Naive thymus-derived CD4-positive, alpha-beta T cell (primary cell): Measurements from ENCODE around the gene SURF1. TPM values are rescaled to one million over a fixed set of nuclear protein-coding genes. Genes with fewer than 3 reads are reported as not detected.

Experiments
- ATAC-seq: fragments of 150-1000 bp; cut with Tn5 transposase; 2 replicates; pipeline ENCODE4 v1.10.0; 2021; ENCODE audit warnings: mild to moderate bottlenecking, moderate library complexity
- CTCF ChIA-PET: fragments of 350-600 bp; sonication (Branson Sonifier 250); formaldehyde crosslinking; loops from one replicate; lab custom pipeline; 2021; ENCODE audit warnings: antibody characterized with exemption; lab: Charles Lee
- POLR2A ChIA-PET: fragments of 350-600 bp; sonication (Branson Sonifier 250); formaldehyde crosslinking; loops from one replicate; lab custom pipeline; 2021; ENCODE audit warnings: antibody characterized with exemption, inconsistent platforms; lab: Charles Lee
- DNase-seq, 9 donors: peaks; one replicate each; pipeline versions ENCODE4 v3.0.0 to v3.0.0-alpha.2; 2020 to 2022; ENCODE audit warnings: mixed read lengths in 1 of 9
- H3K27ac ChIP-seq: one replicate; pipeline ENCODE4 v1.7.0; 2013; ENCODE audit warnings: mild to moderate bottlenecking, low read depth, low read length, moderate library complexity
- H3K27me3 ChIP-seq, 2 donors: one replicate each; pipeline ENCODE4 v1.7.0; 2013; ENCODE audit warnings: low read length in 2 of 2, mild to moderate bottlenecking in 2 of 2, moderate library complexity in 2 of 2; ENCODE audit not compliant: control insufficient read depth in 2 of 2, insufficient read depth in 2 of 2
- H3K36me3 ChIP-seq, 3 experiments: 1 replicate in 2 of 3; 2 replicates in 1 of 3; pipeline ENCODE4 v1.7.0; 2013; ENCODE audit warnings: low read length in 3 of 3, mild to moderate bottlenecking in 3 of 3, moderate library complexity in 1 of 3; ENCODE audit not compliant: insufficient read depth in 3 of 3, control insufficient read depth in 2 of 3
- H3K4me1 ChIP-seq, 2 donors: one replicate each; pipeline ENCODE4 v1.7.0; 2013; ENCODE audit warnings: low read length in 2 of 2, mild to moderate bottlenecking in 2 of 2, moderate library complexity in 1 of 2; ENCODE audit not compliant: control insufficient read depth in 2 of 2, insufficient read depth in 2 of 2
- H3K4me3 ChIP-seq: 2 replicates; pipeline ENCODE4 v1.7.0; 2013; ENCODE audit warnings: mild to moderate bottlenecking, low read length
- H3K9me3 ChIP-seq, 3 experiments: 1 replicate in 2 of 3; 2 replicates in 1 of 3; pipeline ENCODE4 v1.7.0; 2013; ENCODE audit warnings: low read length in 3 of 3; ENCODE audit not compliant: control insufficient read depth in 2 of 3
- H3K27ac Mint-ChIP-seq, 9 donors: one replicate each; pipeline ENCODE4 v1.8.0; 2020 to 2022; ENCODE audit warnings: mixed read lengths in 9 of 9, mild to moderate bottlenecking in 8 of 9, moderate library complexity in 5 of 9, inconsistent platforms in 2 of 9
- H3K27me3 Mint-ChIP-seq, 5 donors: one replicate each; pipeline ENCODE4 v1.8.0; 2021 to 2022; ENCODE audit warnings: mixed read lengths in 5 of 5, mild to moderate bottlenecking in 1 of 5
- H3K36me3 Mint-ChIP-seq, 5 donors: one replicate each; pipeline ENCODE4 v1.8.0; 2020 to 2022; ENCODE audit warnings: mixed read lengths in 5 of 5, mild to moderate bottlenecking in 3 of 5, inconsistent platforms in 1 of 5
- H3K4me1 Mint-ChIP-seq, 7 donors: one replicate each; pipeline ENCODE4 v1.8.0; 2020 to 2022; ENCODE audit warnings: mixed read lengths in 7 of 7, mild to moderate bottlenecking in 3 of 7, inconsistent platforms in 1 of 7
- H3K4me3 Mint-ChIP-seq, 10 donors: one replicate each; pipeline ENCODE4 v1.8.0; 2020 to 2022; ENCODE audit warnings: mild to moderate bottlenecking in 10 of 10, mixed read lengths in 10 of 10, moderate library complexity in 6 of 10, inconsistent platforms in 2 of 10
- H3K9me3 Mint-ChIP-seq, 11 donors: one replicate each; pipeline ENCODE4 v1.8.0; 2020 to 2022; ENCODE audit warnings: mixed read lengths in 11 of 11, mild to moderate bottlenecking in 4 of 11, inconsistent platforms in 1 of 11, moderate library complexity in 1 of 11
- intact Hi-C, 2 donors: fragments of 100-400 bp; cut with micrococcal nuclease; formaldehyde crosslinking; loops; one replicate each; pipeline ENCODE4 v1.15.1; 2023
- polyA plus RNA-seq, 2 donors: library from polyadenylated mRNA; unstranded; fragments of 300-500 nt; fragmentation: Illumina TruSeq; gene quantifications; one replicate each; pipeline ENCODE4 v1.2.3, GENCODE V29; 2021
- total RNA-seq, 6 experiments: library from RNA in 5 of 6; stranded (reverse) in 5 of 6; gene quantifications; 1 replicate in 5 of 6; 2 replicates in 1 of 6; pipeline ENCODE4 v1.2.3 and lab custom pipeline; 2021 to 2026

The SURF1 gene
- total and polyA plus RNA-seq, 7 experiments from 2014 or later: 40.5 to 128 (median 53.3) TPM

DNA sequence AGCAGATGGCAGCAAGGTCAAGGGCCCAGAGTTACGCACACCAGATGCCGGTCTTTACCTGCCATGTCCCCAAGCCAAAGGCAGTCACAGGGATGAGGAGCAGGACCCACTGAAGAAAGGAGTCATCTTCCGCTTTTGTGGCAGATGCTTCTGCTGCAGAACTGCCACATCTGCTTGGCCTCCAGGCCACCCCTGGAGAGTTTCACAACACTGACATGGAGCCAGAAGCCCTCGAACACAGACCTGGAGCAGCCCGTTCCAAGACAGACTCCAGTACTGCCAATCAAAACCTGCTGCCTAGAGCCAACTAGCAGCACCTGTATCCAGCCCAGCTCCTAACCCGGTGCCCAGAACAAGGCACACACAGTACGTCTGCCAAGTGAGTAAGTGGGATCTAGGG, 1.5 kb downstream of the SURF1 start:
- H3K27ac Mint-ChIP-seq: peak overlapping the region in 5 of 9 donors; percentile 19 to 91 (median 88)
- Histone ChIP-seq H3K27me3 (no peaks in the 10 kb centered on the region), H3K9me3 (no peaks in the 10 kb centered on the region), H3K4me1 (peaks cover 12 to 28% of the 10 kb centered on the region in 2 donors), H3K27ac (no peak overlapping the region), H3K4me3 (no peak overlapping the region), H3K36me3 (peaks cover 20 to 76% (median 27%) of the 10 kb centered on the region in 3 experiments)
- ATAC-seq (no peak), DNase-seq (no peak)
- POLR2A ChIA-PET: interaction anchor here (1.0 to 10.5 kb wide), 3 partner anchors 12 to 128 kb away, joined by 4 to 185 read pairs (median 15); partner anchors contain the start of gene SURF4
- H3K4me1 Mint-ChIP-seq: peaks cover 24 to 51% (median 32%) of the 10 kb centered on the region in 7 donors
- CTCF ChIA-PET: no interaction called here
- H3K9me3 Mint-ChIP-seq: no peaks in the 10 kb centered on the region
- H3K4me3 Mint-ChIP-seq: peak overlapping the region; percentile 80 to 94 (median 89)
- H3K27me3 Mint-ChIP-seq: no peaks in the 10 kb centered on the region
- intact Hi-C loops: loop anchor here (5.0 kb wide), 3 partner anchors 167 to 232 kb away; partner anchors contain the start of gene RALGDS (in 1 of the 2)
- peaks cover 0 to 39% (median 24%) of the 10 kb centered on the region in 5 donors for H3K36me3 Mint-ChIP-seq

DNA sequence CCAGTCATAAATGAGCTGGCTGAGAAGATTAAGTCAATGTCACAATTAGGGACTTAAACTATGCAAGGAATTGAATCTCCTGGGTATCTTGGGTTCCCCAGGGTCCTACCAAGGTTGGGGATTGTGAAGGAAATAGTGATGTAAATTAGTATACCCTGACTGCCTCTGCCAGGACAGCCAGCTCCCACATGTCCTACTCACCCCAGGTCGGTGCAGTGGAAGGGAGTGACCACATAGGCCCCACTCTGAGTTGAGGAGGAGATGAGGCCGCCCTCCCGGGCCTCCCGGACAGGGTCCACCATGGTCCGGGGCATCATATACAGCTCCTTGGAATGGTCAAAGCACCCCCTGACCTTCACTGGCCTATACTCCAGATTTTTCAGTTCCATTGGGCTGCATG, 2.7 kb downstream of the SURF1 start:
- peak overlapping the region in 5 of 9 donors; percentile 14 to 61 (median 47) for H3K27ac Mint-ChIP-seq
- H3K36me3 ChIP-seq: peaks cover 20 to 74% (median 31%) of the 10 kb centered on the region in 3 experiments

DNA sequence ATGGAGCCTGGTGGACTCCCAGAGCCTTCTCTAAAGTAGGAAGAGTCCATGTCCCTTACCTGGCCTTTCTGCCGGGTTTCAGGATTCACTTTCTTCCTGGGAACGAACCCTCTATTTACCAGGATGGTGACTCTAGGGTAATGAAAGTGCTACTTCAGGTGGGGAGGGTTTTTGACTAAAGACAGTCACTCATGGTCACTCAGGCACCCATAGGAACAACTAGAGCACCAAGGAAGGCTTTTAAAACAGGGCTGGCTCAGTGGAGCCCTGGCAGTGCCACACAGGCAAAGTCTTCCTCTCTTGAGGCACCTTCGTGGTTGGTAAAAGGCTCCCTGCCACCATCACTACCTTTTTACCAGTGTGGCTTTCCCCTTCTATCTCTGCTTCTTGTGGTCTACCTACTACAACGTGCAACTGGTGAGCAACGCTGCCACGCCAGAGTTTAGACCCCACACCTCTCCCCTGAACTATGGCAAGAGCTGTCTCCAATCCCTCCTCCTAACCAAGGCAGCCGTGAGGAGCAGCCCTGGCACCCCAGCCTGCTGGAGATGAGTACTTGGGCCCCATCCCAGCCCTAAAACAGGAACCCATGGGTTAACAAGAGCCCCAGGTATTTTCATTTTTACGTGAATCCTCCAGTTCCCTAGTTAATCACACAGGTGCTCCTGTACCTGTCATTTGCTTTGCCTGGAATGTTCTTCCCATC, 3.5 kb downstream of the SURF1 start:
- peaks cover 8 to 42% (median 38%) of the 10 kb centered on the region in 5 donors for H3K36me3 Mint-ChIP-seq

More for the DNA sequence above, 2.7 kb downstream of the SURF1 start:
- ATAC-seq (no peak), DNase-seq (no peak)
- Histone ChIP-seq H3K9me3 (no peaks in the 10 kb centered on the region), H3K4me3 (no peak overlapping the region), H3K27me3 (no peaks in the 10 kb centered on the region), H3K4me1 (peaks cover 21 to 35% of the 10 kb centered on the region in 2 donors), H3K27ac (no peak overlapping the region)
- H3K4me1 Mint-ChIP-seq: peaks cover 26 to 56% (median 39%) of the 10 kb centered on the region in 7 donors
- H3K9me3 Mint-ChIP-seq: peaks cover 0 to 2% (median 0%) of the 10 kb centered on the region in 11 donors
- CTCF ChIA-PET: interaction anchor here (3.3 kb wide), 1 partner anchor 17 kb away, joined by 11 read pairs; no protein-coding TSS in a partner anchor
- no peaks in the 10 kb centered on the region for H3K27me3 Mint-ChIP-seq
- POLR2A ChIA-PET: interaction anchor here (0.7 to 10.5 kb wide), 2 partner anchors 16 to 23 kb away, joined by 3 to 185 read pairs; partner anchors contain the start of gene SURF4
- peaks cover 6 to 46% (median 36%) of the 10 kb centered on the region in 5 donors for H3K36me3 Mint-ChIP-seq
- peak overlapping the region in 2 of 10 donors; percentile 36 to 64 for H3K4me3 Mint-ChIP-seq
- intact Hi-C loops: no loop called here

DNA sequence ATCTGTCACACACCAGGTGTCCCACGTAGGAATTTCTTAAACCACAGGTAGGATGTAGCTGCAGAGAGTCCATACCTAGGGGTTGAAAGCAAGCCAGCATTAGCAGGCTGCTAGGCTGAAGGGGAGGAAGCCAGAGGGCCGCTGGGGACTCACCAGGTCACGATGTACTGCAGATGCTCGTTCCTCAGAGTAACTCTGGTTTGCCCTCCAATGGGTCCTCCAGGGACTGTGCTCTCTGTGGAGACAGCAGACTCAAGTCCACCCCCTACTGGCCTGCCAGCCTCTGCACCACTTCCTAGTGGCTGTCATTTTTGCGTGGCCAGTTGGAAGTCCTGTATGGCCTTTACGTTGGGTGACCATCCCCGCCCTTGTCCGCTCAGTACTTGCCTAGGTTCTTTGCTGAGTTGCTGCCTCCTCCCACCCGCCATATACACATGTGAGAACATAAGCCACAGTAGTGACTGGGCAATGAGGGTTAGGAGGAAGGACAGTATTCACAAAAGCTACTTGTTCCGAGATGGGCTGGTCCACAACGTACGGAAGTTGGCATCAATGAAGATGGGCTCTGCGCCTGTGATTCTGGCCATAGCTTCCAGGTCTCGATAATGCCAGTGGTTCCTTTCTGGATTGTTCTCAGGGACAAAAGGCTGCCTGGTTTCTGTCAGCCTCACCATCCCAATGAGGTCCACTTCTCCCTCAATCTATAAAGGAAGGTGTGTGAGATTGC, 4.2 kb downstream of the SURF1 start:
- no peaks in the 10 kb centered on the region for H3K27me3 ChIP-seq
- H3K4me3 ChIP-seq: no peak overlapping the region
- no peak for ATAC-seq
- no peak overlapping the region for H3K4me3 Mint-ChIP-seq
- intact Hi-C loops: no loop called here
- DNase-seq: peak in 4 of 9 donors; percentile 17 to 44 (median 26)
- CTCF ChIA-PET: interaction anchor here (3.3 kb wide), 1 partner anchor 19 kb away, joined by 11 read pairs; no protein-coding TSS in a partner anchor
- peaks cover 20 to 72% (median 31%) of the 10 kb centered on the region in 3 experiments for H3K36me3 ChIP-seq
- H3K27ac Mint-ChIP-seq: peak overlapping the region in 2 of 9 donors; percentile 10 to 52
- H3K4me1 Mint-ChIP-seq: peaks cover 15 to 50% (median 34%) of the 10 kb centered on the region in 7 donors
- H3K27ac ChIP-seq: no peak overlapping the region
- POLR2A ChIA-PET: interaction anchor here (0.7 to 10.5 kb wide), 3 partner anchors 8 to 17 kb away, joined by 3 to 185 read pairs (median 4); partner anchors contain the start of gene SURF4
- H3K9me3 Mint-ChIP-seq: peaks cover 0 to 2% (median 0%) of the 10 kb centered on the region in 11 donors
- peaks cover 9 to 22% of the 10 kb centered on the region in 2 donors for H3K4me1 ChIP-seq
- H3K9me3 ChIP-seq: no peaks in the 10 kb centered on the region
- peaks cover 8 to 42% (median 36%) of the 10 kb centered on the region in 5 donors for H3K36me3 Mint-ChIP-seq
- H3K27me3 Mint-ChIP-seq: peaks cover 0 to 2% (median 0%) of the 10 kb centered on the region in 5 donors

More for the DNA sequence above, 3.5 kb downstream of the SURF1 start:
- Histone ChIP-seq H3K27ac (no peak overlapping the region), H3K9me3 (no peaks in the 10 kb centered on the region), H3K4me1 (peaks cover 17 to 28% of the 10 kb centered on the region in 2 donors), H3K36me3 (peaks cover 20 to 74% (median 31%) of the 10 kb centered on the region in 3 experiments), H3K4me3 (no peak overlapping the region), H3K27me3 (no peaks in the 10 kb centered on the region)
- Mint-ChIP-seq H3K9me3 (peaks cover 0 to 2% (median 0%) of the 10 kb centered on the region in 11 donors), H3K4me3 (peak overlapping the region in 1 of 10 donors; percentile 13), H3K27ac (peak overlapping the region in 6 of 9 donors; percentile 14 to 81 (median 55)), H3K4me1 (peaks cover 20 to 55% (median 38%) of the 10 kb centered on the region in 7 donors), H3K27me3 (peaks cover 0 to 2% (median 0%) of the 10 kb centered on the region in 5 donors)
- ATAC-seq (no peak), DNase-seq (no peak)
- intact Hi-C loops: no loop called here
- CTCF ChIA-PET: interaction anchor here (3.3 kb wide), 1 partner anchor 18 kb away, joined by 11 read pairs; no protein-coding TSS in a partner anchor
- POLR2A ChIA-PET: interaction anchor here (0.7 to 10.5 kb wide), 2 partner anchors 16 to 24 kb away, joined by 3 to 185 read pairs; partner anchors contain the start of gene SURF4

DNA sequence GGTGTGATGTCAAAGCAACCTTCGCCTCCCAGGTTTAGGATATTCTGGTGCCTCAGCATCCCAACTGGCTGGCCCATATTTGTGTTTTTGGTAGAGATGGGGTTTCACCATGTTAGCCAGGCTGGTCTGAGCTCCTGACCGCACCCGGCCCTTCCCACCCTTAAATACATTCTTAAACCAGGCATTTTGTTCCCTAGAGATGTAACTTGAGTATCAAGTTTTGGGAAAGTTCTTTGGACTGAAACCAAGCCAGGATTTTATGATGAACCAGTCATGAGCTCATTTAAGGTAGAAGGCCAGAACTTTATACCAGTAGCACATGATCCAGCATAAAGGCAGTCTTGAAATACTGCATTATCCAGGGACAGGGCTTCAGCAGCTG, 4.8 kb downstream of the SURF1 start:
- ChIA-PET POLR2A (interaction anchor here (1.1 to 10.5 kb wide), 2 partner anchors 11 to 18 kb away, joined by 4 to 185 read pairs; partner anchors contain the start of gene SURF4), CTCF (interaction anchor here (3.3 kb wide), 1 partner anchor 19 kb away, joined by 11 read pairs; no protein-coding TSS in a partner anchor)
- Histone ChIP-seq H3K27me3 (no peaks in the 10 kb centered on the region), H3K36me3 (peaks cover 20 to 68% (median 31%) of the 10 kb centered on the region in 3 experiments), H3K4me1 (peaks cover 13 to 26% of the 10 kb centered on the region in 2 donors), H3K4me3 (no peak overlapping the region), H3K27ac (no peak overlapping the region), H3K9me3 (no peaks in the 10 kb centered on the region)
- Mint-ChIP-seq H3K27me3 (peaks cover 0 to 2% (median 0%) of the 10 kb centered on the region in 5 donors), H3K4me3 (no peak overlapping the region), H3K4me1 (peaks cover 19 to 54% (median 38%) of the 10 kb centered on the region in 7 donors), H3K36me3 (peaks cover 8 to 42% (median 38%) of the 10 kb centered on the region in 5 donors), H3K9me3 (peaks cover 0 to 2% (median 0%) of the 10 kb centered on the region in 11 donors), H3K27ac (peak overlapping the region in 1 of 9 donors; percentile 52)
- intact Hi-C loops: no loop called here
- ATAC-seq: no peak
- DNase-seq: no peak
